C4-2B (cell line): Measurements from ENCODE around the gene C1QTNF6.

ENCODE experiments used
- H3K27ac ChIP-seq: fragments of 450-650 bp; 2 replicates; pipeline ENCODE4 v1.5.1; 2017
- ZFX ChIP-seq: fragments of 450-650 bp; IDR thresholded peaks from 2 replicates; pipeline ENCODE4 v1.6.1; 2017
- TF ChIP-seq, protein P1 (sequence below): fragments of 450-650 bp; conservative IDR thresholded peaks from 2 replicates; pipeline ENCODE4 v1.5.1; 2017; ENCODE audit warnings: mild to moderate bottlenecking

C1QTNF6 gene

DNA sequence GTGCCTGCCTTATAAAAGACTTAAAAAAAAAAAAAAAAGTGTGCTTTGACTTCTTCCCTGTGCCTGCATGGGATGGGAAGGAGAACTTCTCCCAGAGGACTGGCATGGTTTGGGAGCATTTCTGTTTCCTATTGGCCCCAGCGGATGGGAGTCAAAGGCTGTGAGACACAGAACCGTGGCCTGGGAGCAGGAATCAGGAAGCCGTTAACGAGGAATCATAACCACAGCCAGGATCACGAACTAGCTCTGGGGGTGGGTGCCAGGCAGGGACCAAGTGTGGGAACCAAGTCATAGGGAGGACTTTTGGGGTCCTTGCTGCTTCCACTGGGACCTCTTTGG lies 526 bp downstream of the C1QTNF6 start:
- peak overlapping the region; percentile 5; the same call in 1 of the 2 replicates for H3K27ac ChIP-seq
- TF ChIP-seq, protein P1, sequence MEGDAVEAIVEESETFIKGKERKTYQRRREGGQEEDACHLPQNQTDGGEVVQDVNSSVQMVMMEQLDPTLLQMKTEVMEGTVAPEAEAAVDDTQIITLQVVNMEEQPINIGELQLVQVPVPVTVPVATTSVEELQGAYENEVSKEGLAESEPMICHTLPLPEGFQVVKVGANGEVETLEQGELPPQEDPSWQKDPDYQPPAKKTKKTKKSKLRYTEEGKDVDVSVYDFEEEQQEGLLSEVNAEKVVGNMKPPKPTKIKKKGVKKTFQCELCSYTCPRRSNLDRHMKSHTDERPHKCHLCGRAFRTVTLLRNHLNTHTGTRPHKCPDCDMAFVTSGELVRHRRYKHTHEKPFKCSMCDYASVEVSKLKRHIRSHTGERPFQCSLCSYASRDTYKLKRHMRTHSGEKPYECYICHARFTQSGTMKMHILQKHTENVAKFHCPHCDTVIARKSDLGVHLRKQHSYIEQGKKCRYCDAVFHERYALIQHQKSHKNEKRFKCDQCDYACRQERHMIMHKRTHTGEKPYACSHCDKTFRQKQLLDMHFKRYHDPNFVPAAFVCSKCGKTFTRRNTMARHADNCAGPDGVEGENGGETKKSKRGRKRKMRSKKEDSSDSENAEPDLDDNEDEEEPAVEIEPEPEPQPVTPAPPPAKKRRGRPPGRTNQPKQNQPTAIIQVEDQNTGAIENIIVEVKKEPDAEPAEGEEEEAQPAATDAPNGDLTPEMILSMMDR: no peak
- TF ChIP-seq ZFX: no peak

DNA sequence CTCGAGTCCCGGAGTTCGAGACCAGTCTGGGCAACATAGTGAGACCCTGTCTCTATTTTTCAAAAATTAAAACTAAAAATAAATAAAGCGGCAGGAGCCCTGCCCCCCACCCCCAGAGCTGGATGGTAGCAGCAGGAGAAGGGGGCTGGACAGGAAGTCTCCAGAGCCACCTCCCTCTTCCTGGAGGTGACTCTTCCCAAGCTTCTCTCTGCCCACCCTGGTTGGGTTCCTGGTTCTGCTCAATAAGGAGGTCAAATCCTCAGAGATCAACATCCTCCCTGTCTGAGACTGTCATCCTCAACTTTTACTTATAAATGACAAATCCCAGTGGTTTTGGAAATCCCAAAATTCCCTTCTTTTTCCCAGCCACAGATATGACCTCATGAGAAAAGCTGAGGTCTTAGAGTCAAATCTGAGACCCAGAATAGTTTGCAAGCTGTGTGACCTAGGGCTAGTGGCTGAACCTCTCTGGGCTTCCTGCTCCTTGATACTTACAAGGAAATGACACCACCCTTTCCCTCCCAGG lies 987 bp downstream of the C1QTNF6 start:
- TF ChIP-seq, protein P1: no peak
- no peak for TF ChIP-seq ZFX
- no peak overlapping the region for H3K27ac ChIP-seq

DNA sequence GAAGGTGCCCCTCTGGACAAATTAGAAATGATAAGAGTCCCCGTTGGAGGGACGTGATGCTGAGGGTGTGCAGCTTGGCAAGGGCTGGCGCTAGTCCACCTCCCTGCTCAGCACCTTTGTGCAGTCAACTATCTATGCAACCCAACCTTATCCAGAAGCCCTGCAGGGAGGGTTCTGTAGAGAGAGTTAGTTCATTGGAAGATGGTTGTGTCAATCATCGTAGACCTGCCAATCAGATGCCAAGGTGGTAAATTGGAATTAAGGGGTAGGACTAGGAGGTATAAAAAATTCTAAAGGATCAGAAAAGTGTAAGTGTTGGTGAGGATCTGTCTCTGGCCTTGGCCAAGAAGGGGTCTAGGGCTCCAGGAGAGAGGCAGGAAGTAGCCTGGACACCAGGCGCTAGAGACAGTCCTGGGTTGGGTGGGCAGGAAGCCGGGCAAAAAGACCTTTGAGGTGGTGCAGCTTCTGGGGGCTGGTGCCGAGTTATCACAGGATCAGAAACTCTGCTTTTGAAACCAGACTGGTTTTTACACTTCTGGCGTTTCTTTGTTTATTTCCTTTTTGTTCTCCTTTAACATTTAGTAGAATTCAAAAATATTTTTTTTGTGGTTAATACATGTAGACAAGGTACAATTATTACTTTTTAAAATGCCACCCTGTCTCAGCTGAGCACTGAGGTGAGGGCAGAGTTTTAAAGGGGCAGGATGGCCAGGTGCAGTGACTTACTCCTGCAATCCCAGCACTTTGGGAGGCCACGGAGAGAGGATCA lies 1.6 kb downstream of the C1QTNF6 start:
- TF ChIP-seq, protein P1: no peak
- TF ChIP-seq ZFX: no peak
- H3K27ac ChIP-seq: no peak overlapping the region

DNA sequence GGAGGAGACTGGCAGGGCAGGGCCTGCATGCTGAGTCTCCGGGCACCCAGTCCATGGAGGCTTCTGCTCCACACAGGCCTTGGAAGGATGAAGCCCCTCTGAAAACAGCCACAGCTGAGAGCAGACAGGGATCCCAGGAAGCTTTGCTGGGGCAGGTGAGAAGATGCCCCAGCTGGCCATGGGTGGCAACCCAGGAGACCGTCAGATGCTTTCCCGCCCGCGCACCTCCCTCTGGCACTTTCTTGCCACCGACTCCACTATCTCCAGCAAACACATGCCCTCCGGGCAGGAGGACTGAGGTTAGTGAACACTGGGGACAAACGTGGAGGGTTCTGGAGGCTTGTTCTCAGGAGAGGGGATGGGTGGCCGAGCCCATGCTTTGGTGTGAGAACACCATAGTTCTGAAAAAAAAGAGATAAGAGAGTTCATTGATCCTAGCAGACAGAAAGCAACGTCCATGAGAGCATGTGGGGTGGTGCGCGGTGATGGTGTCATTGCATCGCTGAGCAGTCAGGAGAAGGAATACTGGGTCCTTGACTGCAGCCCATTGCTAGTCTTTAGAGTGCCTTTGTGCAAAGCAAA lies 2.3 kb downstream of the C1QTNF6 start:
- no peak overlapping the region for H3K27ac ChIP-seq
- TF ChIP-seq ZFX: no peak
- TF ChIP-seq, protein P1: no peak

DNA sequence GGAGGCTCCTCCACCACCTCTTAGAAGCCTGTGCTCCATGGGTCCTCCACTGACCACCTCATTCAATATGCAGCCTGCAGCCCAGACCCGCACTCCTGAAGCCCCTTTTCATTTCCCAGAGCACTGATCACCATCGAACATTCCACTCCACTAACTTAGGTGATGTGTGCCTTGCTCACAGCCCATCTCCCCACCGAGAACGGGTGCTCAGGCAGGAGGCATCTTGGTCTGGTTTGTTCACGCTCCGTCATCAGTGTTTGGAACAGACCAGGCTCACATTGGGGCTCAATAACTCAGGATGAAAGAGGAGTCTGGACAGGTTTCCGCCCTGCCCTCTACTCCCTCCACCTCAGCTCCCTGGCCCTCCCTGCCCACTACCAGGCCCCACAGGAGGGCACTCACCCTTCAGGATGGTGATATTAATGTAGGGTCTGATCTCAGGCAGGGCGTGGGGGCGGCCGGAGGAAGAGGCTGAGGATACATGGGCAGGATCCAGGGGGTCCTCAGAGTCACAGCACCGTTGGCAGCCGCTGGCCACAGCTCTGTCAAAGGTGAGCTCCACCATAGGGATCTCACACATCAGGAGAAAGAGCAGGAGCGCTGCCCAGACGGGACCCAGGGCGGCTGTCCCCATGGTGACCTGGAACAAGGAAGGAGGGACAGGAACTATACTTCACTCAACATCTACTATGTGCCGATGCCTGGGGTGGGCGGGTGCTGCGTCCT lies 3.1 kb downstream of the C1QTNF6 start:
- TF ChIP-seq ZFX: no peak
- TF ChIP-seq, protein P1: no peak
- no peak overlapping the region for H3K27ac ChIP-seq

DNA sequence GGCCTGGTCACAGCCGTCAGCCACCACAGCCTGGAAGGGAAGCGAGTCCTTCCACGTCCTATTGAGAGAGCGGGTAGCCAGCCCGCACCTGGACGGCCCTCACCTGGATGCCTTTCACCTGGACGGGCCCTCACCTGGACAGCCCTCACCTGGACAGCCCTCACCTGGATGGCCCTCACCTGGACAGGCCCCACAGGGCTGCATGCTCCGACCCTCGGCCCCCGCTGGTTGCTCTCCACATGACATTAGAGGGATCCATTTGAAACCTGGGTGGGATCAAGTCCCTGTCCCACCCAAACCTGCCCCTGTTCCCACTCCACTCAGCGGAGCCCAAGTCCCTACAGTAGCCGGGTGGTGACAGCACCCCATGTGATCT lies 3.7 kb downstream of the C1QTNF6 start:
- TF ChIP-seq ZFX: no peak
- TF ChIP-seq, protein P1: no peak
- H3K27ac ChIP-seq: no peak overlapping the region
